Endothelial cell (in vitro differentiated cells): ENCODE results near the gene RIMBP2. TPM values are rescaled to one million over a fixed set of nuclear protein-coding genes. Genes with fewer than 3 reads are reported as not detected.

ENCODE experiments used
- DNase-seq: peaks from one replicate; pipeline ENCODE4 v3.0.0; 2021; ENCODE audit warnings: low spot score
- H3K27ac Mint-ChIP-seq: one replicate; pipeline ENCODE4 v1.8.0; 2021; ENCODE audit warnings: mixed read lengths, inconsistent platforms; ENCODE audit not compliant: unreplicated experiment
- H3K27me3 Mint-ChIP-seq: one replicate; pipeline ENCODE4 v1.8.0; 2021; ENCODE audit warnings: mild to moderate bottlenecking, moderate library complexity, mixed read lengths, inconsistent platforms; ENCODE audit not compliant: unreplicated experiment
- H3K36me3 Mint-ChIP-seq: one replicate; pipeline ENCODE4 v1.8.0; 2021; ENCODE audit warnings: mild to moderate bottlenecking, low read depth, mixed read lengths, inconsistent platforms; ENCODE audit not compliant: unreplicated experiment
- H3K4me1 Mint-ChIP-seq: one replicate; pipeline ENCODE4 v1.8.0; 2021; ENCODE audit warnings: mild to moderate bottlenecking, mixed read lengths, inconsistent platforms; ENCODE audit not compliant: unreplicated experiment
- H3K4me3 Mint-ChIP-seq: one replicate; pipeline ENCODE4 v1.8.0; 2021; ENCODE audit warnings: mild to moderate bottlenecking, mixed read lengths, inconsistent platforms; ENCODE audit not compliant: unreplicated experiment
- H3K9me3 Mint-ChIP-seq: one replicate; pipeline ENCODE4 v1.8.0; 2021; ENCODE audit warnings: mixed read lengths, inconsistent platforms; ENCODE audit not compliant: unreplicated experiment
- total RNA-seq: library from RNA; stranded (reverse); fragmentation: NEBNext Ultra II Directional; extraction: Animal tissue kit (Norgen Biotek cat#: 25700); gene quantifications from one replicate; pipeline ENCODE4 v1.2.1, GENCODE V29; 2021; ENCODE audit not compliant: unreplicated experiment
- TF ChIP-seq, protein P1 (sequence below): fragments of 200-600 bp; sonication (generic); IDR thresholded peaks from one replicate; pipeline ENCODE4 v1.5.0; 2021; ENCODE audit warnings: antibody characterized with exemption; ENCODE audit not compliant: unreplicated experiment

RIMBP2 gene
- total RNA-seq, 1 donor from 2014 or later, result 1.4 TPM

DNA sequence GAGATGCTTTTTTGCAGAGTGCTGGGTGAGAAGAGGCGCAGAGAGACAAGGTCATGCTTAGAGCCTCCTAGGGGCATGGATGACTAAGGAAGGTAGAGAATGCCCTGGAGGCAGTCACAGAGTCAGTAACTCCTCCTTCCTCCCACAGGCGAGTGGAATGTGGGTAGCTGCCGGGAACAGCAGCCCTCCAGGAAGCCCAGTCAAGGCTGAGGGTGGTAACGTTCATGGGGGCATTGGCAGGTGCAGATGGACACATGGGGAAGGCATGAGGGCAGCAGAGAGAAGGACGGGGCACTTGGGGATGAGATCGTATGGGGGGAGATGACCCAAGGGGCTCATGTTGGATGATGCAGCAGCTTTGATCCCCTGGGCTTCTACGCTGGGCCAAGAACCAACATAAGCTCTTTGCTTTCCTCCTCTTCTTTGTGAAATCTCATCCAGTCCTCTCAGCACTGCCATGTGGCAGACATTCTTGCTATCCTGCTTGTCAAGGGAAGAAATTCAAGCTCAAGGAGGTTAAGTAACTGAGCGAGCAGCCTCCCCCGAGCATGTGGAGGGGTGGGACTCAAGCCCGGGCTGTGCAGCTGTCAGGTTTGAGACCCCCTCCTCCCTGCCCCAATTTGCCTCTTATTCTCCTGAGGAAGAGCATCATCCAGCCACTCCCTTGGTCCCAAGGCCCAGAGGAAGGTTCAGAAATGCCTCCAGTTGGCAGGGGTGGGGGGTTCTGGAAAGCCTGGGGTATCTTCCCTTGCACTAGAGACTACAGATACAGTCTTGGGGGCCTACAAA is 190.5 kb downstream of the RIMBP2 start:
- H3K27me3 Mint-ChIP-seq, result peaks cover 11% of the 10 kb centered on the region
- no peaks in the 10 kb centered on the region for H3K4me1 Mint-ChIP-seq
- H3K27ac Mint-ChIP-seq, result no peak overlapping the region
- H3K4me3 Mint-ChIP-seq, result no peak overlapping the region
- no peaks in the 10 kb centered on the region for H3K36me3 Mint-ChIP-seq
- no peak for DNase-seq
- TF ChIP-seq, protein P1, sequence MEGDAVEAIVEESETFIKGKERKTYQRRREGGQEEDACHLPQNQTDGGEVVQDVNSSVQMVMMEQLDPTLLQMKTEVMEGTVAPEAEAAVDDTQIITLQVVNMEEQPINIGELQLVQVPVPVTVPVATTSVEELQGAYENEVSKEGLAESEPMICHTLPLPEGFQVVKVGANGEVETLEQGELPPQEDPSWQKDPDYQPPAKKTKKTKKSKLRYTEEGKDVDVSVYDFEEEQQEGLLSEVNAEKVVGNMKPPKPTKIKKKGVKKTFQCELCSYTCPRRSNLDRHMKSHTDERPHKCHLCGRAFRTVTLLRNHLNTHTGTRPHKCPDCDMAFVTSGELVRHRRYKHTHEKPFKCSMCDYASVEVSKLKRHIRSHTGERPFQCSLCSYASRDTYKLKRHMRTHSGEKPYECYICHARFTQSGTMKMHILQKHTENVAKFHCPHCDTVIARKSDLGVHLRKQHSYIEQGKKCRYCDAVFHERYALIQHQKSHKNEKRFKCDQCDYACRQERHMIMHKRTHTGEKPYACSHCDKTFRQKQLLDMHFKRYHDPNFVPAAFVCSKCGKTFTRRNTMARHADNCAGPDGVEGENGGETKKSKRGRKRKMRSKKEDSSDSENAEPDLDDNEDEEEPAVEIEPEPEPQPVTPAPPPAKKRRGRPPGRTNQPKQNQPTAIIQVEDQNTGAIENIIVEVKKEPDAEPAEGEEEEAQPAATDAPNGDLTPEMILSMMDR, result no peak
- peaks cover 14% of the 10 kb centered on the region for H3K9me3 Mint-ChIP-seq

DNA sequence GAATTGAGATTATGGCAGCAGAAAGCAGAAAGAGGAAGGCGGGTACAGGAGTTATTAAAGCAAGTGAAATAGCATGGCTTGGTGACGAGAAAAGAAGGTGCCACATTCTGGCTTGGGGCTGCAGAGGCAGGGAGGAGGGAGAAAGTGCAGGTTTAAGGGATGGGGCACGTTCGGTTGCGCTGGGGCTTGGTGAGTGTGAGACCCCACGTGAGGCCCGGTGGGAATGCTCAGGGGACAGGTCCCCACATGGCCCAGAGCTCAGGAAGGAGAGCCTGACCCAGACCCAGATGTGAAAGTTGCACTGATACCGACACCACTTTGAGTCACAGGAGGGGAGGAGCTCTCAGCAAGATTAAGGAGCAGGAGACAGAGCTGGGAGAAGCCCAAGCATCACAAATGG is 191.3 kb downstream of the RIMBP2 start:
- H3K27me3 Mint-ChIP-seq, result peaks cover 14% of the 10 kb centered on the region
- H3K9me3 Mint-ChIP-seq, result peaks cover 14% of the 10 kb centered on the region
- no peak for DNase-seq
- no peaks in the 10 kb centered on the region for H3K4me1 Mint-ChIP-seq
- H3K27ac Mint-ChIP-seq, result no peak overlapping the region
- TF ChIP-seq, protein P1, result no peak
- no peaks in the 10 kb centered on the region for H3K36me3 Mint-ChIP-seq
- H3K4me3 Mint-ChIP-seq, result no peak overlapping the region

DNA sequence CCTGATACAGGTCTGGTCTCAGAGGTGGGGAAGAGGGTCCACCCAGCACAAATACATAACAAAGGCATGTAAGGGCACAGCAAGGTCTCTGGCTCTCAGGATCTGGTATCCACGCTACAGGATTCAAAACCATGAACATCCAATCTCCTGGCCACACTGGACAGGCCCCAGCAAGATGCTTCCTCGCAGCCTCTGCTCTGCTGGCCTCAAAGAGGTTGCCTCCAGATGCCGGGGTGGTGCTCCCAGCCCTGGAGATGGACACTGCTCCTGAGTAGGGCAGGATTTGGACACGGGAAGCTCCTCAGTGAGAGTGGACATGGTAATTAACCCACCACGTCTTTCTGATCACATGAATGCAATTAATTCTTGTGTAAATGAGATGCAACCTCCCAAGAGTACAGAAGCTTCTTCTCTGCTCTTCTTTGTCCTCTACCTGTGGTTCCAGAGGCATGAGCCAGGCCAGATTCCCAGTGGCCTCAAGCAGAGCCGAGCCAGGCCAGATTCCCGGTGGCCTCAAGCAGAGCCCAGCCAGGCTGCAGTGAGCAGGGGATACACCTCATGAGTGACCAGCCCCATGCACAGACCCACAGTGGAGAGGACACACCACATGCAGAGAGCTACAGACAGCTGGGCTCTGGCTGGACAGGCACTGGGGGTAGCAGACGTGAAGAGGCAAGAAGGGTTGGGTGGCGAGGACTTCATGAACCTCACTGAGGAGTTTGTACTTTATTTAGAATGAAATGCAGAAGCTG is 192.1 kb downstream of the RIMBP2 start:
- peaks cover 13% of the 10 kb centered on the region for H3K27me3 Mint-ChIP-seq
- H3K4me1 Mint-ChIP-seq, result no peaks in the 10 kb centered on the region

DNA sequence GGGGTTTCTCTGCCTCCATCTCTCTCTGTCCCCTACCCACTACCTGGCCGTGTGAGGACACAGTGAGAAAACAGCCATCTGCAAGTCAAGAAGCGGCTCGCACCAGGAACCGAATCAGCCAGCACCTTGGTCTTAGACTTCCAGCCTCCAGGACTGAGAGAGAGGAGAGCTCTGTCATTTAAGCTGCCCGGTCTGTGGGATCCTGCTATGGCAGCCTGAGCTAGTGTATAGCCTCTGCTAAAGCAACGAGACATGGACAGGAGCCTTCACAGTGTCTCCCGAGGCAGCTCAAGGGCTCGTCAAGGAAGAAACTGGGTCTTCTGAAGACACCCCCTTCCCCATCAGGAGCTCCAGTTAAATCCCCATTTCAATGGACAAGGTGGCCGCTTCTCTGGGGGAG is 192.9 kb downstream of the RIMBP2 start:
- Mint-ChIP-seq H3K4me3 (no peak overlapping the region), H3K9me3 (peaks cover 14% of the 10 kb centered on the region), H3K36me3 (no peaks in the 10 kb centered on the region), H3K27ac (no peak overlapping the region), H3K4me1 (no peaks in the 10 kb centered on the region), H3K27me3 (peaks cover 13% of the 10 kb centered on the region)
- TF ChIP-seq, protein P1, result no peak
- DNase-seq, result no peak

More for the DNA sequence above, 192.1 kb downstream of the RIMBP2 start:
- no peak overlapping the region for H3K4me3 Mint-ChIP-seq
- TF ChIP-seq, protein P1, result no peak
- no peak for DNase-seq
- no peaks in the 10 kb centered on the region for H3K36me3 Mint-ChIP-seq
- H3K27ac Mint-ChIP-seq, result no peak overlapping the region
- H3K9me3 Mint-ChIP-seq, result peaks cover 14% of the 10 kb centered on the region
